Measurements from ENCODE around the gene SRGAP3. TPM values are rescaled to one million over a fixed set of nuclear protein-coding genes. Genes with fewer than 3 reads are reported as not detected.

The SRGAP3 gene
- total RNA-seq, 1 donor from 2014 or later = 3.9 TPM

DNA sequence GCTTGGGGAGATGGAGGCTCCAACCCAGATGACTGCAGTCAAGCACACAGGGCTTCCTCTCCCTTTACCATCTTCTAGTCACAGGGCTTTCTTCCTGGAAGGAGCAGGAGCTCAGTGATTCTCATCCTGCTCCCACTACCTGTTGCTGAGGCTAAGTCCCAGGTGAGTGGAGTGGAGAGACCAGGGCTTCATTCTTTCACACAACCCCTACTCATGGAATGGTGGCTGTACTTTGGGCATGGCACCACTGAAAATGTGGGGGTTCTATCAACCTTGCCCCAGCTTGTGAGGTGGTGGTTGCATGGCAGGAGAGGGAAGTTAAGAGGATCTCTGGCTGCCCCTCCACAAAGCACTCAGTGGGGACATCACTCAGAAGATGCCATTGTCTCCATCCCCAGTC is 249.4 kb downstream of the SRGAP3 start:
- no peaks in the 10 kb centered on the region for H3K4me1 Mint-ChIP-seq (ENCODE audit: low read depth, unreplicated experiment)
- no peak overlapping the region for H3K9ac ChIP-seq (ENCODE audit: low read length)
- no peak overlapping the region for H3K27ac ChIP-seq (ENCODE audit: low read depth, low read length)
- no peak overlapping the region for H3K4me3 ChIP-seq (ENCODE audit: insufficient read depth, low read depth, low read length)
- H3K9me3 Mint-ChIP-seq (ENCODE audit: unreplicated experiment) = no peaks in the 10 kb centered on the region
- H3K4me3 Mint-ChIP-seq (ENCODE audit: unreplicated experiment) = no peak overlapping the region
- no peak overlapping the region for H2AFZ ChIP-seq (ENCODE audit: low read depth, low read length)
- H3K4me1 ChIP-seq (ENCODE audit: insufficient read depth, low read length) = no peaks in the 10 kb centered on the region
- TF ChIP-seq, protein P1, sequence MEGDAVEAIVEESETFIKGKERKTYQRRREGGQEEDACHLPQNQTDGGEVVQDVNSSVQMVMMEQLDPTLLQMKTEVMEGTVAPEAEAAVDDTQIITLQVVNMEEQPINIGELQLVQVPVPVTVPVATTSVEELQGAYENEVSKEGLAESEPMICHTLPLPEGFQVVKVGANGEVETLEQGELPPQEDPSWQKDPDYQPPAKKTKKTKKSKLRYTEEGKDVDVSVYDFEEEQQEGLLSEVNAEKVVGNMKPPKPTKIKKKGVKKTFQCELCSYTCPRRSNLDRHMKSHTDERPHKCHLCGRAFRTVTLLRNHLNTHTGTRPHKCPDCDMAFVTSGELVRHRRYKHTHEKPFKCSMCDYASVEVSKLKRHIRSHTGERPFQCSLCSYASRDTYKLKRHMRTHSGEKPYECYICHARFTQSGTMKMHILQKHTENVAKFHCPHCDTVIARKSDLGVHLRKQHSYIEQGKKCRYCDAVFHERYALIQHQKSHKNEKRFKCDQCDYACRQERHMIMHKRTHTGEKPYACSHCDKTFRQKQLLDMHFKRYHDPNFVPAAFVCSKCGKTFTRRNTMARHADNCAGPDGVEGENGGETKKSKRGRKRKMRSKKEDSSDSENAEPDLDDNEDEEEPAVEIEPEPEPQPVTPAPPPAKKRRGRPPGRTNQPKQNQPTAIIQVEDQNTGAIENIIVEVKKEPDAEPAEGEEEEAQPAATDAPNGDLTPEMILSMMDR (IDR thresholded peaks at IDR 0.05; ENCODE audit: insufficient read depth, low read depth, low read length) = no peak
- TF ChIP-seq EZH2 (IDR thresholded peaks at IDR 0.05; ENCODE audit: insufficient read depth, low read length) = no peak
- no peaks in the 10 kb centered on the region for H3K36me3 Mint-ChIP-seq (ENCODE audit: low read depth, unreplicated experiment)
- FAIRE-seq = no peak
- peaks cover 5% of the 10 kb centered on the region for H3K27me3 Mint-ChIP-seq (ENCODE audit: low read depth, unreplicated experiment)
- H4K20me1 ChIP-seq (ENCODE audit: insufficient read depth, low read length) = no peaks in the 10 kb centered on the region
- no peaks in the 10 kb centered on the region for H3K36me3 ChIP-seq (ENCODE audit: insufficient read depth, low read length)
- no peak overlapping the region for H3K4me2 ChIP-seq (ENCODE audit: low read length)
- no peaks in the 10 kb centered on the region for H3K79me2 ChIP-seq (ENCODE audit: insufficient read depth, low read length)
- peaks cover 3% of the 10 kb centered on the region for H3K27me3 ChIP-seq (ENCODE audit: insufficient read depth, low read length)
- H3K9me3 ChIP-seq (ENCODE audit: insufficient read depth, low read depth, low read length) = no peaks in the 10 kb centered on the region
- DNase-seq (ENCODE audit: low read depth) = no peak
- H3K27ac Mint-ChIP-seq (ENCODE audit: unreplicated experiment) = no peak overlapping the region

DNA sequence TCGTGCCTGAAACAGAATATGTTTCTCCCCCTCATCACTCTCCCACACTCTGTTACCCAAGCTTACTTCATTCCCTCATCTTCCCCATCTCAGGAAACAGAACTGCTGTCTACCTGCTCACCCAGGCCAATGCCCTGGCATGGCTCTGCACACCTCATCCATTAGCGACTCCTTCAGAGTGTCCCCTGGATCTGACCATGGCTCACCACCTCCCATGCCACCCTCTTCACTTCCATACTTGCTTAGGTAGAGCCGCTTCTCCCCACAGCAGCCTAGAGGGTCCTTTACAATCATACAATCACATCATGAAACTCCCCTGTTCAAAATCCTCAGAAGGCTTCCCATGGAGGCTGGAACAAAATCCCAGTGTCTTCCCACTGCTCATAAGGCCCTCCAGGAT is 252.3 kb downstream of the SRGAP3 start:
- H3K9me3 Mint-ChIP-seq (ENCODE audit: unreplicated experiment) = no peaks in the 10 kb centered on the region
- H3K27ac Mint-ChIP-seq (ENCODE audit: unreplicated experiment) = no peak overlapping the region
- Histone ChIP-seq H3K27ac (ENCODE audit: low read depth, low read length) (no peak overlapping the region), H3K9ac (ENCODE audit: low read length) (no peak overlapping the region), H3K36me3 (ENCODE audit: insufficient read depth, low read length) (no peaks in the 10 kb centered on the region), H3K79me2 (ENCODE audit: insufficient read depth, low read length) (no peaks in the 10 kb centered on the region), H3K4me1 (ENCODE audit: insufficient read depth, low read length) (no peaks in the 10 kb centered on the region), H2AFZ (ENCODE audit: low read depth, low read length) (no peak overlapping the region), H3K9me3 (ENCODE audit: insufficient read depth, low read depth, low read length) (no peaks in the 10 kb centered on the region), H3K27me3 (ENCODE audit: insufficient read depth, low read length) (peaks cover 3% of the 10 kb centered on the region), H3K4me2 (ENCODE audit: low read length) (no peak overlapping the region), H4K20me1 (ENCODE audit: insufficient read depth, low read length) (no peaks in the 10 kb centered on the region), H3K4me3 (ENCODE audit: insufficient read depth, low read depth, low read length) (no peak overlapping the region)
- TF ChIP-seq, protein P1 (IDR thresholded peaks at IDR 0.05; ENCODE audit: insufficient read depth, low read depth, low read length) = no peak
- TF ChIP-seq EZH2 (IDR thresholded peaks at IDR 0.05; ENCODE audit: insufficient read depth, low read length) = no peak
- DNase-seq (ENCODE audit: low read depth) = no peak
- peaks cover 2% of the 10 kb centered on the region for H3K36me3 Mint-ChIP-seq (ENCODE audit: low read depth, unreplicated experiment)
- H3K4me3 Mint-ChIP-seq (ENCODE audit: unreplicated experiment) = no peak overlapping the region
- FAIRE-seq = no peak
- no peaks in the 10 kb centered on the region for H3K4me1 Mint-ChIP-seq (ENCODE audit: low read depth, unreplicated experiment)
- H3K27me3 Mint-ChIP-seq (ENCODE audit: low read depth, unreplicated experiment) = peaks cover 5% of the 10 kb centered on the region

DNA sequence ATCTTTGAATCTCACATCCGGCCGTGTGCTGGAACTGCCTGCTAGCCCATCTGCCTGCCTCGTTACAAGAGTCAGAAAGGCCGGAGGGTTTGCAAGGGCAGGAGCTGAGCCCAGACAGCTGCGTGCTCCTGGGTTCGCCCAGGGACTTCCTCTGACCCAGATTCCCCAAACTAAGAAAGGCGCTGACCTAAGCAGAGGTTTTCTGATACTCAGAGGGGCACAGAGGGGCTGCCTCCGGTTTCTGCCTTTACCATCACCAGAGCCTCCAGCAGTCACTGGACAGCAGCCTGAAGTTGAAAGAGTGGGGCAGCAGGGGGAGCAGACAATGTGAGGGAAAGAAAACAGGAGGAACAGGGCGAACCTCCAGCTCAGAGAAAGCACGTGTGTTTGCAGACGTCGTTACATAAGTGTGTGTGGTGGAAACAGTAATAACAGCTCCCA is 252.7 kb downstream of the SRGAP3 start:
- H3K27ac ChIP-seq (ENCODE audit: low read depth, low read length) = no peak overlapping the region
- TF ChIP-seq, protein P1 (IDR thresholded peaks at IDR 0.05; ENCODE audit: insufficient read depth, low read depth, low read length) = peak; percentile 16
- TF ChIP-seq EZH2 (IDR thresholded peaks at IDR 0.05; ENCODE audit: insufficient read depth, low read length) = no peak

More for the DNA sequence above, 252.7 kb downstream of the SRGAP3 start:
- Histone ChIP-seq H3K79me2 (ENCODE audit: insufficient read depth, low read length) (no peaks in the 10 kb centered on the region), H2AFZ (ENCODE audit: low read depth, low read length) (no peak overlapping the region), H3K36me3 (ENCODE audit: insufficient read depth, low read length) (no peaks in the 10 kb centered on the region), H3K4me2 (ENCODE audit: low read length) (no peak overlapping the region), H3K4me1 (ENCODE audit: insufficient read depth, low read length) (no peaks in the 10 kb centered on the region), H3K27me3 (ENCODE audit: insufficient read depth, low read length) (peaks cover 3% of the 10 kb centered on the region), H4K20me1 (ENCODE audit: insufficient read depth, low read length) (no peaks in the 10 kb centered on the region), H3K9me3 (ENCODE audit: insufficient read depth, low read depth, low read length) (no peaks in the 10 kb centered on the region), H3K4me3 (ENCODE audit: insufficient read depth, low read depth, low read length) (no peak overlapping the region), H3K9ac (ENCODE audit: low read length) (no peak overlapping the region)
- DNase-seq (ENCODE audit: low read depth) (peak; percentile 10), FAIRE-seq (no peak)
- peaks cover 5% of the 10 kb centered on the region for H3K27me3 Mint-ChIP-seq (ENCODE audit: low read depth, unreplicated experiment)
- no peak overlapping the region for H3K4me3 Mint-ChIP-seq (ENCODE audit: unreplicated experiment)
- H3K27ac Mint-ChIP-seq (ENCODE audit: unreplicated experiment) = no peak overlapping the region
- no peaks in the 10 kb centered on the region for H3K9me3 Mint-ChIP-seq (ENCODE audit: unreplicated experiment)
- peaks cover 2% of the 10 kb centered on the region for H3K36me3 Mint-ChIP-seq (ENCODE audit: low read depth, unreplicated experiment)
- no peaks in the 10 kb centered on the region for H3K4me1 Mint-ChIP-seq (ENCODE audit: low read depth, unreplicated experiment)
